ENCODE results near the gene CST9.
"Not testable (repeated sequence)": the region's sequence is repeated elsewhere in the genome, so short reads cannot be mapped to it uniquely, and the experiment has no call there.

Gene CST9

GRCh38 chr20:23636908-23637281 lies 31.2 kb upstream of the CST9 start:
- no peak for DNase-seq

DNA sequence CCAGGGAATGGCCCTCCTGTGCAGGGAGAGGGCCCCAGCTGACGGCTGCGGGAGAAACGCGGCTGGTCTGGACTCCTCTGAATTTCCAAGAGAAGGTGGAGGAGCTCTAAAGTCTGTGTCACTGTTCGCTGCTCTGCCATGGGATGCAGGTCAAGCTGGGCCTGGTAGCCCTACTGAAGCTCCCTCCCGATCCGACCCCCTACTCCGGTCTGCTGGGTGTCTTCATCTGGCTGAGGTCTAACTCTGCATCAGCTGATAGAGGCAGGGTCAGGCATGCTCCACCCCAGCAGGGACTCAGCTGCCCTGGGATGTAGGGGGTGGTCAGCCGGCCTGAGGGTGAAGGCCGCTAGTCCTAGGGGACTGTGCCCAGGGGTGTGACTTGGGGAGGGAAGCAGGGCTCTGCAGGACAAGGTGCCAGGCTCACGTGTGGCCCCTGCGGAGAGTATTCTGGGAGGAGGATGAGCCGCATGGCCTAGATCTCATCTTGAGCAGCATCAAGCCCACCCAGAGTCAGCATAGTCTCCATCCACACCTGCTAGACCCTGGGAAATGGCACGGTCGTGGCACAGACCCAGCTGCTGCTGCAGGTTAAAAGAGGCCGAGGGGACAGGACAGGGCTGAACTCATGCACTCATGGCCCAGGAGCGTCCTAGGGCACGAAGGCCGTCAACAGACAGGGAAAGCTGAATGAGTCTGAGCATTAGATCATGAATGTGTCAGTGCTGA lies 30.6 kb upstream of the CST9 start:
- DNase-seq = no peak

DNA sequence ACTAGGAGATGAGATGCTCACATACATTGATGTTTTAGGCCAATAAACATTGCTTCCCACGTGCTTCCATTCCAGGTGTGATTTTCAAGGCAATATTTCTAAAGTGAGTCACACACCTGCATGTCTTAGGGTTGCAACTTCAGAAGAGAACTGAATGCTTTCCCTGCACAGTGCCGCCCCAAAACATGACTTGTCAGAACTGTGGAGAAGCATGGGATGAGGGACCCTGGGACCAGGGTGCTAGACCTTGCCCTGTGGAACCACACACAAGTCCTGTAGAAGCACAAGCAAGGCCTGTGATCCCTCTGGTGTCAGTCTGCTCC lies 30.0 kb upstream of the CST9 start:
- DNase-seq = not testable (repeated sequence)

DNA sequence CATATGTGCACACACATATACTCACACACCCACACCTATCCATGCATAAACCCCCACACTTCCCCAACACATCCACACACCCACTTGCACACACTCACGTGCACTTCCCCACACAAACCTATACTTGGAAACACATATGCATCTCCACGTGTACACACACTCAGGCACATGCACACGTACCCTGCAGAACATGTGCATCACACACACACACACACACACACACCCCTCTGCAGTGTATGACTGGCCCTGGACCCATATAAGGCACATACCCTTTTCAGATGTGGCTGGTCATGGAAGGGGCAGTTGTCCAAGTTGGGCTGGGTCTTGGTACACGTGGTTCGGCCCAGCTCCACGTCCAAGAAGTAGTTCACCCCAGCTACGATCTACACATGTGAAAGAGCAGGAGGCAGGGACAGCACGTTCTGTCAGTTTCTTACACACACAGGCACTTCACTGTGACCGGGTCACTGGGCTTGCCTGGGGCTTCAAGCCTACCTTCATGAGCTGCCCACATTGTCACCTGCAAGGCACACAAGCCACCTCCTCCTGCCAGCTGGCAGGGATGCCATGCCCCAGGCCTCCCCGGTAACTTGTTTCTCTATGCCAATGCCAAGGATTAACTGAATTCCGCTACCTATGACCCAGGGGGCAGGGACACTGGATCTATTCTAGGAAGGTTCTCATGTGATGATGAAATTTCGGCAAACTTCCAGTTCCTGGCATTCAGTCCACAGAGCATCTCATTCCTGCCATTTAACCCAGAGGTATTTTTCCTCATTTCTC lies 29.5 kb upstream of the CST9 start:
- no peak for DNase-seq

DNA sequence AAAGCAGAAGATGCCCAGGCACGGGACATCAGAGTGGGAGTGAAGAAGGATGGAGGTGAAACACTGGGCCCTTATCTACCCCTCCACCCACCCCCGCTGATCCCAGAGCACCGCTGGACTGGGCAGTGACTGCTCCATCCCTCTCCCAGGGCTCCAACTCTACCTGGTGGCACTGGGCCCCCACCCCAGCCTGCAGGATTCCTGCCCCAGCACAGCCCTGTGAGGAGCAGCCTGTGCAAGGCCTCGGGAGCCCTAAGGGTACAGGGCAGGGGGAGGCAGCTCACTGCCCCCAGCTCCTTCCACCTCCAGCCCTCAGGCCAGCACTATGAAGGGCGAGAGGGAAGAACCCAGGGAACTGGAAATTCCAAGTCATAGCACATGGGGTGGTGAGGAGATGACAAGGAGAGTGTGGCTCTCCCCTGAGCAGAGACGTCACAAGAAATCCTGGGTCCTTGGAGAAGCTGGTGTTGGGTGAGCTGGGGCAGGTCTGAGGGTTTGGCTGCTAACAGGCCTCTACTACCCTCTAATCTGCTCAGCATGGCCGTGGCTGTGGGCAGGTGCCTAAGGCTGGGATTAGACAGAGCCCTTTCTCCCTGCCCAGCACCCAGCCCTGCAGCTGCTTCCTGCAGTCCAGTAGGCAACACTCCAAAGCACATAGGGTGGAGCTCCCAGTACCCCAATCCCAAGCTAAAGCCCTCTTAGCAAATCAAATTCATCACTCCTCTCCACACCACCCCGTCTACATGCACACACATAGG lies 28.5 kb upstream of the CST9 start:
- DNase-seq = no peak

DNA sequence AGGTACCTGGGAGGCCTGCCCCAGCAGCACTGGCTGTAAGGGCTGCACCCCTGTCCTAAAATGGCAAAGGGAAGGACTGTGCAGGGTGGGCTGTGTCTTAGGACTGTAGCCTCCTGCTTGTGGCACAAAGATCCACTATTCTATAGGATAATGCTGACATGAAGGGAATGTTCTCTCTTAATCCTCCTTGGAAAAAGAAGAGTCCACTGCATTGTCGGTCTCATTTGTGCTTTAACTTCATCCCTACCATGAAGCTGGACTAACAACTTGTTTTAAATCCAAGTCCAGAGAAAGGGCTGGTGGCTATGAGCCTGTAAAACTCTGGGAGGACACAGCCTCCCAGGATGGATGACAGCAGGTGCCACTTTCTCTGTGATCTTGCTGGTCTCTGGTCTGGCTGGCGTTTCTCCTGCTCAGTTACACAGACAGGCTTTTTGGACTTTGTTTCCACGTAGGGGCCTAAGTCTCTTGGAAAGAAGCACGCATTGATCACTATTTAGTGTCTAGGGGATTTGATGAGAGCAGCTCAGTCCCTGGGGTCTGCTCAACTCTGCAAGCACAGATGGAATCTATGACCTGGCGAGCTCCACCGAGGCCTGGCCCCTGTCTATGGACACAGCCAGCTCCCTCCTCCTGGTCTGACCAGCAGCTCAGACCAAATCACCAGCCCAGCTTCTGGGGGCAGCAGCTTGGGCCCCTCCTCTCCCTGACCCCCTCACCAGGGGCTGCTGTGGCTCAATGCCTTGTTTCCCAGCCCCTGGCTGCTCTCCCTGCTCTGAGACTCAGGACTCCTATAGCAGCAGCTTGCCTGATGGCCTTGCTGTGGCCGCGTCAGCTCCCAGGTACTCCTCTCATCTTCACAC lies 27.2 kb upstream of the CST9 start:
- no peak for DNase-seq

- no peak for DNase-seq
Measured at GRCh38 chr20:23631981-23632710, 26.4 kb upstream of the CST9 start.

DNA sequence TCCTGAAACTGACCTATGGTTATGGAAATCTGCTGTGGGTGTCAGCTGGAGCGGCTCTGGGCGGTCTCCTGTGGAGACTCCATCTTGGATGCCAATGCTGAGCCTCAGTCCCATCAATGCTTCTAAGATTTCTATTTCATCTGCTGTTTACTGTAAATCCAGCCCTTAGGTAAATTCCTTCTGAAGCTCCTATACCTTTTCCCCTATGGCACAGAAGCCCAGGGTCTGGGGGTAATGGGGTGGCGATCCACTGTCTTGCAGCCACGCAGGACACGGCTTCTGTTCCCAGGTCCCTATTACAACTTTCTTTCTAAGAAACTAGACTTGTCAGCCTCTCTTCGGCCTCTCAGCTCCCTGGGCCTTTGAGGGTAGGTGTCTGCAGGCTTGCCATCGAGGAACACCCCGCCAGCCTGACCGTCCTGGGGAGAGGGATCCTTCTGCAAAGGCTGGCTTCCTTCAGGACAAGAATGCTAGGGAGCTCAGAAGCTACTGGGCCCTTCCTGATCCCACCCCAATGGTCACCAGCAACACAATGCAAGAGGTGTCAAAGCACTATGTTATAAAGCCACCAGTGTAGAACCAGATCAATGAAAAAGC lies 25.6 kb upstream of the CST9 start:
- DNase-seq = no peak

DNA sequence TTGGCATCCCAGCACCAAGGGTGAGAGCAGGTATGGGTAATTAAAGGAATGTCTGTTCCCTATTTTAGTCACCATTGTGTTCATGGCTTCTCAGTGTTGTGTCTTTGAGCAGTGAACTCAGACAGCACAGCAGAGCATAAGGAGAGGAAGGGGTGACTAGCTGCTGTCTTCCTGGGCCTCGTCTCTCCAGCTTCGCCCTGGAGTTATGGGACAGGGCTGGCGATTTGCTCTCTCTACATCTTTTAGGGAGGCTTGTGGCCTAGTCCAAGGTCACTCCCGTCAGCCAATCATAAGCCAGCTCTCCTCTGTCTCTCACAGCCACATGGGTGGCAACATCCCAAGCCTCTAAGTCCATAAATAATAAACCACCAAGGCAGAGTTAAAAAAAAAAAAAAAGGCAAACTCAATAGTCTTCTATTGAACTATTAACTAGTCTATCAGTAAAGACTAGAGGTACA lies 24.7 kb upstream of the CST9 start:
- no peak for DNase-seq

DNA sequence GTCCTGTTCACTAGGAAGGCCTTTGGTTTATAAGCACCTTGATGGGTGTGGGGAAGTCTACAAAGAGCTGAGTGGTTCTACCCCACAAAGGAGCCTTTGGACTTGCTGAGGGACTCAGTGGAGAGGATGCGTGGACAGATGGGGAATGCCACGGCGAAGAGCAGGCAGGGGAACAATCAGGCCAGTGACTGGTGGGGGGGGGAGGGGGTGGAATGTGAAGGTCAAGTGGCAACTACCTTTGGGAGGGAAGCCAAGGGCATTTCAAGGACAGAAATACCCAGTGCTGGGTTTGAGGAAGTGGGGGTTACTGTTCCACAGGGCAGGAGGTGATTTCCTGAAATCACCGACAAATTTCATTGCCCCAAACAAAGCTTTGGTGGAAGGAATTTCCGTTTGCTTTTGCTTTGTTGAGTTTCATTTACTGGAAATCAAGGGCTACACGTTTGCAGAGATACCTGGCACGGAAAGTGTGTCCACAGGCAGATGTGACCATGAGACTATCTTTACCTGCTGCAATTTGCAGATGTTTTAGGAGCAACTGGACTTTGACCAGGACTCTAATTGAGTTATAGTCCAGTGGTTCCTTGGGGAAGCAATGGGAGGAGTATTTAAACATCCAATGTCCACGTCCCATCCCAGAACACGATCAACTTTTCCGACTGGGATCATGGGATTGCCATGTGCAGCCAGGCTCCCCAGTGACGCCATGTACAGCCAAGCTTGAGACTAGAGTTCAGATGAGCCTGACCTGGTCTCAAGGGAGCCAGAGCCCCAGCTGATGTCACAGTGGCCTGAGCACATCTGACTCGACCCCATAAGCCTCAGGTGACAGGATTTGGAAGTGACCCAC lies 24.1 kb upstream of the CST9 start:
- DNase-seq = no peak

DNA sequence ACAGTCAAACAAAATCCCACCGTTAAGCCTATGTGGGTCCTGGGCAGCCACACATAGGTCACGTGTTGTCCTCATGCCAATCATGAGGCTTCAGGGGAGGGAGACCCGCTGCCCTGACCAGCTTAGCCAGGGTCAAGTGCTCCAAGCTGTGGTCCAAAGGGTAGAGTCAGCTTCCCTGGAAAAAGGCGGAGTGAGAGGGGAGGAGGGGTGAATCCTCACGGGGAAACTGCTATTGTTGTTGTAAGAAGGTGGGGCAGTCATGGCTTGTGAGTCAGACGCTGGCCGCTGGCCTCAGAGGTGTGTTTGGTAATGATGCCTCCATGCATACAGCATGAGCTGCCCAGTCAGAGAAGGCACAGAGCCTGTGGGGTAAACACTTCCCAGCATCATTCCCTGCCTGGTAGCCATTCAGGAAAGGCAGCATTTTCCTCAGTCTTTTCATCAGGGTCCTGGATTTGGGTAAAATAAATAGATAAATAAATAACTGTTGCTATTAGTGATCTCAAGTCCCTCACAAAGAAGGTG lies 23.4 kb upstream of the CST9 start:
- DNase-seq = no peak

- no peak for DNase-seq
Measured at GRCh38 chr20:23628402-23629016, 22.8 kb upstream of the CST9 start.

DNA sequence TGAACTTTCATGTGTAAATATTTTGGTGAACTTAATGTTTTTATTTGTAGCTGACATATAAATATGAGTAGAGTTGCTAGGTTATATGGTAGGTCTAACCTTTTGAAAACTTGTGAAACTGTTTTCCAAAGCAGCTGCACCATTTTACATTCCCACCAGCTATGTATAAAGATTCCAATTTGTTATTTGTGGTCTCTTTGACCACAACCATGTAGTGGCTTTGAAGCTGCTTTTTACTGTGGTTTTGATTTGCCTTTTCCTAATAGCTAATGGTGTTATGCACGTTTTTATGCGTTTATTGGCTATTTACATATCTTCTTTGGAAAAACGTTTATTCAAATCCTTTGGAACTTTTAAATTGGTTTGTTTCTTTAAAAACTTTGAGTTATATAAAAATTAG lies 21.8 kb upstream of the CST9 start:
- DNase-seq = no peak

DNA sequence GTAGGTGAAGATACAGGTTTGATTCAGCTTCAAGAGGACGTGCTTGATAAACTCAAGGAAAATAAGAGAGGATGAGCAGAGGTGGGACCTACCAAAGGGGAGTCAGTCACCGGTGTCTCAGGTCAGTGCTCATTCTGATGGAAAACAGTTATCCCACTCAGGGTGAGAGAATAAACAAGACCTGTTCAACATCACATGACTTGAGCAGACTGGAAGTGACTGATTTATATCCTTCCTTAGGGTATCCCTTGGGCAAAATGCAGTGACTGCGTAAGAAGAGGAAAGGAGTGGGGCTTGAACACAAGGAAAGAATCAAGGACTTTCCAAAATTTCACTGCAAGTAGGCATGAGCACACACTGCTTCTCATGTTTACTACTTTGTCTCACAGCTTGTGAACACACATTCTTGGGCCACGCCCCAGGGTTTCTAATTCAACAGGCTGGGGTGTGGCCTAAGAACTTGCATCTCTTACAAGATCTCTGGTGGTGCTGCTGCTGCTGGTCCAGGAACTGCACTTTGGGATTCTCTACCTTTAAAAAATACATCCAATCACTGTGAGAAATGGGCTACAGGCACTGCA lies 20.4 kb upstream of the CST9 start:
- DNase-seq = no peak

DNA sequence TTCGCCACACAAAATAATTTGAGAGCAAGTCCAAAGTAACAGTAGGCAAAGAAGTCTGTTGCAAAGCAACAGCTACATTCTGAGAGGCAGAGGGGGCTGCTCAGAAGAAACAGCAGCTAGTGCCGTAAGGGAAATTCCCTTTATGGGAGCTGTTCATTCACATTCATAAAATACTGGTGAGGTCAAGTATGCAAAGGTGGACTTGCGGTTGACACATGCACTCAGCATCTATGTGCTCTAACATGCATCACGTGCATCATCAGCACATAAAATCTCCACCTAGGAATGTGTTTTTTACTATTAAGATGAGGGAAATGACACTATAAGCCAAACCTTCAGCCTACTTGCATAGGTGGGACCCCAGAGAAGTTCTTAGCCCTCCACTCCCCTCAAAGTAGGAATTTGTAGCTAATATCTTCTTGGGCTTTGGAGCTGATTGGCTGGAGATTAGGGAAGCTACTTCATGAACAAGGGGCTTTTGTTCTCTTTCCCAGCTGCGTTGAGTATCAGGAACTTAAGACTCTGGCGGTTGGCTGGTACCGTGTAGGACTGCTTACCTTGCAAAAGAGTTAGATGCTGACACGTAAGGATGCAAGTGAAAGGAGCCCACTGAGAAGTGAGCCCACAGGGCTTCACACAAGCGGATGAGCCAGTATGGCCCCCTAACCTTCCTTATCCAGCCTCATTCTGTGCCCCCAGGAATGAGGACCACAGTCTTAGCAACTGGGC lies 19.7 kb upstream of the CST9 start:
- no peak for DNase-seq

GRCh38 chr20:23624324-23624691 lies 18.6 kb upstream of the CST9 start:
- no peak for DNase-seq

GRCh38 chr20:23623666-23624323 lies 18.1 kb upstream of the CST9 start:
- DNase-seq = no peak

GRCh38 chr20:23622839-23623343 lies 17.2 kb upstream of the CST9 start:
- no peak for DNase-seq

Measured in NCI-H1417 treated with DMSO at 0.1 percent for 48 hours (cell line).